GM21381 (cell line): ENCODE measurements around the gene EHD2.
"Not testable (repeated sequence)": the region's sequence is repeated elsewhere in the genome, so short reads cannot be mapped to it uniquely, and the experiment has no call there.

Experiments
- ATAC-seq: cut with Tn5 transposase; IDR thresholded peaks from one replicate; pipeline ENCODE4 v1.9.1; 2021; ENCODE audit warnings: mild to moderate bottlenecking, moderate library complexity; ENCODE audit not compliant: unreplicated experiment

Gene EHD2

GRCh38 chr19:47713046-47714021, at the start of gene EHD2:
TSS of gene EHD2 (plus strand) at chr19:47713422. CDS start at chr19:47716613, 3,191 bp downstream.
- no peak for ATAC-seq

GRCh38 chr19:47663435-47663910, 49.7 kb upstream of the EHD2 start:
- ATAC-seq = no peak

- no peak for ATAC-seq
These were observed 49.1 kb upstream of the EHD2 start for GRCh38 chr19:47663911-47664771.

GRCh38 chr19:47668556-47668955, 44.7 kb upstream of the EHD2 start:
- not testable (repeated sequence) for ATAC-seq

GRCh38 chr19:47670736-47671135, 42.5 kb upstream of the EHD2 start:
- ATAC-seq = no peak

GRCh38 chr19:47671499-47671898, 41.7 kb upstream of the EHD2 start:
- no peak for ATAC-seq

GRCh38 chr19:47673426-47673825, 39.8 kb upstream of the EHD2 start:
- ATAC-seq = no peak

- ATAC-seq = no peak
These were observed 38.7 kb upstream of the EHD2 start for GRCh38 chr19:47674548-47674947.

GRCh38 chr19:47675271-47675670, 38.0 kb upstream of the EHD2 start:
- no peak for ATAC-seq

- no peak for ATAC-seq
These were observed 37.4 kb upstream of the EHD2 start for GRCh38 chr19:47675859-47676258.

- no peak for ATAC-seq
These were observed 36.4 kb upstream of the EHD2 start for GRCh38 chr19:47676811-47677210.

GRCh38 chr19:47679251-47679900, 33.8 kb upstream of the EHD2 start:
- ATAC-seq = no peak

- no peak for ATAC-seq
These were observed 33.0 kb upstream of the EHD2 start for GRCh38 chr19:47679922-47680857.

GRCh38 chr19:47680858-47681332, 32.3 kb upstream of the EHD2 start:
- no peak for ATAC-seq

- no peak for ATAC-seq
These were observed 31.8 kb upstream of the EHD2 start for GRCh38 chr19:47681388-47681787.

GRCh38 chr19:47681936-47682335, 31.3 kb upstream of the EHD2 start:
- no peak for ATAC-seq

GRCh38 chr19:47682939-47683338, 30.3 kb upstream of the EHD2 start:
- ATAC-seq = no peak

GRCh38 chr19:47686679-47687450, 26.4 kb upstream of the EHD2 start:
- ATAC-seq = no peak

GRCh38 chr19:47687906-47688305, 25.3 kb upstream of the EHD2 start:
- no peak for ATAC-seq
